Measurements from ENCODE around the gene SLC35F1. TPM values are rescaled to one million over a fixed set of nuclear protein-coding genes. Genes with fewer than 3 reads are reported as not detected.

Gene SLC35F1
- total RNA-seq, 1 donor from 2014 or later, result 22.4 TPM

DNA sequence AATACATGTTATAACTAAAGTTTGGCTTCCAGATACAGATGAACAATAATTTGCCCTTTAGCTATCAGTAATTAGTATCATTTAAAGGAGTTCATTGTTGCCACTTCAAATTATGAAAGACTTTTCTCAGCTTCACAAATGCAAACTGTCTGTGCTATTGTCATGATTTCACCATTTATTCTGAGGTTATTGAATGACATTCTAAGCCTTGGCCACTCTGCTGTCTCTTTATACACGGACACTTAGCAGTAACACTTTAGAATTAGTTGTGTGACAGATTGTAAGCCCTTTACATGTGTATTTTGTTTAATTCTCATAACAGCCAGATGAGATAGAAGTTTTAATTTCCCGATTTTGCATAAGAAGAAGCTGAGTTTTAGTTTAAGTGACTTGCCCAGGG lies 176.6 kb downstream of the SLC35F1 start:
- DNase-seq, result no peak
- Mint-ChIP-seq H3K27me3 (ENCODE audit: unreplicated experiment) (no peaks in the 10 kb centered on the region), H3K9me3 (ENCODE audit: unreplicated experiment) (no peaks in the 10 kb centered on the region), H3K27ac (ENCODE audit: unreplicated experiment) (no peak overlapping the region), H3K4me1 (ENCODE audit: low read depth, unreplicated experiment) (peaks cover 2% of the 10 kb centered on the region), H3K4me3 (ENCODE audit: unreplicated experiment) (no peak overlapping the region), H3K36me3 (ENCODE audit: unreplicated experiment) (no peaks in the 10 kb centered on the region)
- TF ChIP-seq, protein P1, sequence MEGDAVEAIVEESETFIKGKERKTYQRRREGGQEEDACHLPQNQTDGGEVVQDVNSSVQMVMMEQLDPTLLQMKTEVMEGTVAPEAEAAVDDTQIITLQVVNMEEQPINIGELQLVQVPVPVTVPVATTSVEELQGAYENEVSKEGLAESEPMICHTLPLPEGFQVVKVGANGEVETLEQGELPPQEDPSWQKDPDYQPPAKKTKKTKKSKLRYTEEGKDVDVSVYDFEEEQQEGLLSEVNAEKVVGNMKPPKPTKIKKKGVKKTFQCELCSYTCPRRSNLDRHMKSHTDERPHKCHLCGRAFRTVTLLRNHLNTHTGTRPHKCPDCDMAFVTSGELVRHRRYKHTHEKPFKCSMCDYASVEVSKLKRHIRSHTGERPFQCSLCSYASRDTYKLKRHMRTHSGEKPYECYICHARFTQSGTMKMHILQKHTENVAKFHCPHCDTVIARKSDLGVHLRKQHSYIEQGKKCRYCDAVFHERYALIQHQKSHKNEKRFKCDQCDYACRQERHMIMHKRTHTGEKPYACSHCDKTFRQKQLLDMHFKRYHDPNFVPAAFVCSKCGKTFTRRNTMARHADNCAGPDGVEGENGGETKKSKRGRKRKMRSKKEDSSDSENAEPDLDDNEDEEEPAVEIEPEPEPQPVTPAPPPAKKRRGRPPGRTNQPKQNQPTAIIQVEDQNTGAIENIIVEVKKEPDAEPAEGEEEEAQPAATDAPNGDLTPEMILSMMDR (IDR thresholded peaks at IDR 0.05; ENCODE audit: partially characterized antibody, unreplicated experiment), result no peak

DNA sequence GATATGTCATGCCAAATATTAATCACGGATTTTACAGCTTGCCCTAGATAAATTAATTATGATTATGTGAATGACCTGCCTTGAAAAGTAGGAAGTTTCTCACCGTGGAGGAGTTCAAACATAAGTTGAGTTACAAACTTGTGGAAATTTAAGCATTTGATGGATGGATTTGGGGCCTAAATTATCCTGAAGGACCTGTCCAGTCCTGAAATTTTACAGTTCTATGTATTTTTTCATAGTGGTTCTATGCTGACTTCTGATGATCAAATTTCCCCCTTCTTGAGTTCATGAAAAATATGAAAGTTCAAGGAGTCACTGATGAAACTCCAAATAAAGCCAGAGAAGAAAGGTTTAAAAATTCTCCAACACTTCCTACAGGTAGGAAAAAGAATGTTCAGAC lies 178.6 kb downstream of the SLC35F1 start:
- no peaks in the 10 kb centered on the region for H3K27me3 Mint-ChIP-seq (ENCODE audit: unreplicated experiment)
- no peak overlapping the region for H3K4me3 Mint-ChIP-seq (ENCODE audit: unreplicated experiment)
- peaks cover 6% of the 10 kb centered on the region for H3K36me3 Mint-ChIP-seq (ENCODE audit: unreplicated experiment)
- DNase-seq, result no peak
- TF ChIP-seq, protein P1 (IDR thresholded peaks at IDR 0.05; ENCODE audit: partially characterized antibody, unreplicated experiment), result no peak
- H3K9me3 Mint-ChIP-seq (ENCODE audit: unreplicated experiment), result no peaks in the 10 kb centered on the region
- no peak overlapping the region for H3K27ac Mint-ChIP-seq (ENCODE audit: unreplicated experiment)
- H3K4me1 Mint-ChIP-seq (ENCODE audit: low read depth, unreplicated experiment), result peaks cover 2% of the 10 kb centered on the region

DNA sequence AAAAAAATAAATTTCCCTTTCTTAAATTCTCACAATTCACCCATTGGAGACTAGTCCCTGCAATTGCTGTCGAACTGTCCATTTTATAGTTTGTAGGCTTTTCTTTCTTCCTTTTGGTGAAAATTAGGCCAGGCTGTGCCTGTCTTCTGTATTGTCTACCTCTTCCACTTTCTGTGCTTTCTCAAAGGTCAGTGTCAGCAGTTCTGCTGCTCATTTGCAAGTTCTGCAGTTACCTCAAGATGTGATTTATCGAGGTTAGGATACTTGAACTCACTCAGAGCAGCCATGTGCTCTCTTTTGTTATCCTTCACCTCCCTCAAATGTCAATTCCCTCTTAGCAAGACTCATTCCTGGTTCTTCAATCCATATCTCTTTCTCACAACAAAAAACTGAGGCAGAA lies 179.1 kb downstream of the SLC35F1 start:
- TF ChIP-seq, protein P1 (IDR thresholded peaks at IDR 0.05; ENCODE audit: partially characterized antibody, unreplicated experiment), result no peak
- Mint-ChIP-seq H3K9me3 (ENCODE audit: unreplicated experiment) (no peaks in the 10 kb centered on the region), H3K36me3 (ENCODE audit: unreplicated experiment) (peaks cover 10% of the 10 kb centered on the region), H3K4me3 (ENCODE audit: unreplicated experiment) (no peak overlapping the region), H3K27ac (ENCODE audit: unreplicated experiment) (no peak overlapping the region), H3K27me3 (ENCODE audit: unreplicated experiment) (no peaks in the 10 kb centered on the region), H3K4me1 (ENCODE audit: low read depth, unreplicated experiment) (peaks cover 2% of the 10 kb centered on the region)
- no peak for DNase-seq

DNA sequence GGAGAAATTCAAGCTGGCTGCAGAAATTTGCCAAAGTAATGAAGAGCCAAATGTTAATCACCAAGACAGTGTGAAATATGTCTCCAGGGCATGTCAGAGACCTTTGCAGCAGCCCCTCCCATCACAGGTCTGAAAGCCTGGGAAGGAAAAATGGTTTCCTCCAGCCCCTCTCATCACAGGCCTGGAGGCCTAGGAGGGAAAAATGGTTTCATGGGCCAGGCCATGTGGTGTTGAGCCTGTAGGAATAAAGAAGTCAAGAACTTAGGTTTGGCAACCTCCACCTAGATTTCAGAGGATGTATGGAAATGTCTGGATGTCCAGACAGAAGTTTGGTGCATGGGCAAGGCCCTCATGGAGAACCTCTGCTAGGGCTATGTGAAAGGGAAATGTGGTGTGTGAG lies 185.0 kb downstream of the SLC35F1 start:
- no peaks in the 10 kb centered on the region for H3K4me1 Mint-ChIP-seq (ENCODE audit: low read depth, unreplicated experiment)
- DNase-seq, result no peak
- H3K4me3 Mint-ChIP-seq (ENCODE audit: unreplicated experiment), result no peak overlapping the region
- TF ChIP-seq, protein P1 (IDR thresholded peaks at IDR 0.05; ENCODE audit: partially characterized antibody, unreplicated experiment), result no peak
- H3K27me3 Mint-ChIP-seq (ENCODE audit: unreplicated experiment), result peaks cover 2% of the 10 kb centered on the region
- H3K36me3 Mint-ChIP-seq (ENCODE audit: unreplicated experiment), result peaks cover 28% of the 10 kb centered on the region
- H3K27ac Mint-ChIP-seq (ENCODE audit: unreplicated experiment), result no peak overlapping the region
- H3K9me3 Mint-ChIP-seq (ENCODE audit: unreplicated experiment), result peaks cover 4% of the 10 kb centered on the region

DNA sequence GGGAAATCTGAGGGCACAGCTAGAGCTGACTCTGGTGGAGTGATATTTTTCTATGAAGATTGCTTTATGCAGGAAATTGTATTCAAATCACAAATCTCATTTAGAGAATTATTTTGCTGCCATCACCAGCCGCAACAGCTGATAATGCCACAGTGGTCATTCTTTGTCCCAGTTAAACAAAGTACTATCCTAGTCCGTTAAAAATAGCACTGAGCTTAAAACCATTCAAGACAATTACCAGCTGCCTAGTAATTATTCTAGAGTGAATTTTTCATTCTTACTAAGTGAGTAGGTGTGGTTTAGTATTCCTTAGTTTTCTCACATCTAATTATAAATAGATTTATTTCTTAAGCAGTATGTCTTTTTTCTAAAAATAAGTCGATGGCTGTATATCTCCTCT lies 190.5 kb downstream of the SLC35F1 start:
- DNase-seq, result no peak
- Mint-ChIP-seq H3K4me3 (ENCODE audit: unreplicated experiment) (no peak overlapping the region), H3K27ac (ENCODE audit: unreplicated experiment) (no peak overlapping the region), H3K9me3 (ENCODE audit: unreplicated experiment) (peaks cover 4% of the 10 kb centered on the region), H3K4me1 (ENCODE audit: low read depth, unreplicated experiment) (no peaks in the 10 kb centered on the region), H3K36me3 (ENCODE audit: unreplicated experiment) (peaks cover 12% of the 10 kb centered on the region), H3K27me3 (ENCODE audit: unreplicated experiment) (no peaks in the 10 kb centered on the region)
- TF ChIP-seq, protein P1 (IDR thresholded peaks at IDR 0.05; ENCODE audit: partially characterized antibody, unreplicated experiment), result no peak

All from glutamatergic neuron (in vitro differentiated cells).